Uterus (tissue), 4 donors: Measurements from ENCODE around the gene CD151. TPM values are rescaled to one million over a fixed set of nuclear protein-coding genes. Genes with fewer than 3 reads are reported as not detected.

Experiments
- DNase-seq, 2 donors: peaks; one replicate each; pipeline ENCODE4 v3.0.0-alpha.2; 2019 to 2020
- H3K27ac ChIP-seq, 2 donors: fragments of 200-600 bp; sonication (generic); 1 replicate in 1 of 2; 2 replicates in 1 of 2; pipeline ENCODE4 v1.5.1; 2016 to 2018
- H3K27me3 ChIP-seq, 2 donors: fragments of 200-600 bp; sonication (generic); one replicate each; pipeline ENCODE4 v1.5.1; 2018 to 2019; ENCODE audit warnings: control low read depth in 1 of 2
- H3K36me3 ChIP-seq, 2 donors: fragments of 200-600 bp; sonication (generic); one replicate each; pipeline ENCODE4 v1.5.1; 2019; ENCODE audit warnings: control low read depth in 1 of 2
- H3K4me1 ChIP-seq, 2 donors: fragments of 200-600 bp; sonication (generic); one replicate each; pipeline ENCODE4 v1.5.1; 2018 to 2019; ENCODE audit warnings: control low read depth in 1 of 2
- H3K4me3 ChIP-seq, 2 donors: fragments of 200-600 bp; sonication (generic); 1 replicate in 1 of 2; 2 replicates in 1 of 2; pipeline ENCODE4 v1.5.1; 2018 to 2019; ENCODE audit warnings: mild to moderate bottlenecking in 1 of 2
- H3K9me3 ChIP-seq, 2 donors: fragments of 200-600 bp; sonication (generic); one replicate each; pipeline ENCODE4 v1.5.1; 2019; ENCODE audit warnings: control low read depth in 1 of 2
- POLR2A ChIP-seq, 2 donors: fragments of 450-650 bp; IDR thresholded peaks; one replicate each; pipeline ENCODE4 v1.6.1; 2016; ENCODE audit warnings: antibody characterized with exemption in 2 of 2, mild to moderate bottlenecking in 1 of 2, moderate library complexity in 1 of 2
- intact Hi-C: fragments of 100-400 bp; cut with DNase I; formaldehyde crosslinking; loops from one replicate; pipeline ENCODE4 v1.15.1; 2023; ENCODE audit warnings: low total_unique reads
- total RNA-seq, 4 donors: library from RNA; depleted of rRNA in 3 of 4; stranded (reverse); fragments of >200 nt in 3 of 4; gene quantifications; one replicate each; pipeline versions ENCODE4 v1.1.0 to v1.2.4, GENCODE V29; 2014 to 2023
- TF ChIP-seq, protein P1 (sequence below), 4 experiments: fragments of 200-600 bp in 2 of 4; fragments of 450-650 bp in 2 of 4; sonication (generic) in 2 of 4; IDR thresholded peaks; one replicate each; pipeline ENCODE4 v1.5.1; 2016 to 2019; ENCODE audit warnings: antibody characterized with exemption in 4 of 4, mild to moderate bottlenecking in 2 of 4, moderate library complexity in 1 of 4
- donor health status: DM: yes; HTN: yes; CAD: no.

The CD151 gene
- total RNA-seq, 4 donors from 2014 or later: 76.8 to 382 (median 259) TPM

GRCh38 chr11:838441-839279, 5.9 kb downstream of the CD151 start:
- intact Hi-C loops: no loop called here
- Histone ChIP-seq H3K27me3 (no peaks in the 10 kb centered on the region), H3K36me3 (no peaks in the 10 kb centered on the region), H3K9me3 (no peaks in the 10 kb centered on the region), H3K27ac (no peak overlapping the region), H3K4me3 (no peak overlapping the region), H3K4me1 (peaks cover 7 to 30% of the 10 kb centered on the region in 2 donors)
- TF ChIP-seq POLR2A (IDR thresholded peaks at IDR 0.05): no peak
- TF ChIP-seq, protein P1, sequence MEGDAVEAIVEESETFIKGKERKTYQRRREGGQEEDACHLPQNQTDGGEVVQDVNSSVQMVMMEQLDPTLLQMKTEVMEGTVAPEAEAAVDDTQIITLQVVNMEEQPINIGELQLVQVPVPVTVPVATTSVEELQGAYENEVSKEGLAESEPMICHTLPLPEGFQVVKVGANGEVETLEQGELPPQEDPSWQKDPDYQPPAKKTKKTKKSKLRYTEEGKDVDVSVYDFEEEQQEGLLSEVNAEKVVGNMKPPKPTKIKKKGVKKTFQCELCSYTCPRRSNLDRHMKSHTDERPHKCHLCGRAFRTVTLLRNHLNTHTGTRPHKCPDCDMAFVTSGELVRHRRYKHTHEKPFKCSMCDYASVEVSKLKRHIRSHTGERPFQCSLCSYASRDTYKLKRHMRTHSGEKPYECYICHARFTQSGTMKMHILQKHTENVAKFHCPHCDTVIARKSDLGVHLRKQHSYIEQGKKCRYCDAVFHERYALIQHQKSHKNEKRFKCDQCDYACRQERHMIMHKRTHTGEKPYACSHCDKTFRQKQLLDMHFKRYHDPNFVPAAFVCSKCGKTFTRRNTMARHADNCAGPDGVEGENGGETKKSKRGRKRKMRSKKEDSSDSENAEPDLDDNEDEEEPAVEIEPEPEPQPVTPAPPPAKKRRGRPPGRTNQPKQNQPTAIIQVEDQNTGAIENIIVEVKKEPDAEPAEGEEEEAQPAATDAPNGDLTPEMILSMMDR (IDR thresholded peaks at IDR 0.05): no peak
- no peak for DNase-seq

DNA sequence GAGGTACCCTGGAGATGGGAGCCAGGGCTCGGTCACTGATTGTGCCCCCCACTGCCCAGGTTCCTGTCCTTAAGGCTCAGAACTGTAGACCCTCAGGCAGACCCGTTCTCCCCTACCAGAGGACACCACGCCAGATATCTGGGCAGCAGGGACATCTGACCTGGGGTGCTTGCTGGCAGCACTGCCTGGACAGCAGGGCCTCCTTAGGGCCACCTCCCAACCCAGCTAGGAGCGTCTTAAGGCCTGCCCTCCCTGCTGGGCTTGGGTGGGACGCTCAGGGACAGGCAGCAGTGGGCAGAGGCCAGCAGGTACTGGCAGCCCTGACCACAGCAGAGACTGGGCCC, 6.5 kb downstream of the CD151 start:
- no peak for DNase-seq
- Histone ChIP-seq H3K36me3 (no peaks in the 10 kb centered on the region), H3K9me3 (no peaks in the 10 kb centered on the region), H3K4me1 (peaks cover 7 to 24% of the 10 kb centered on the region in 2 donors), H3K27ac (no peak overlapping the region), H3K27me3 (no peaks in the 10 kb centered on the region), H3K4me3 (no peak overlapping the region)
- TF ChIP-seq, protein P1 (IDR thresholded peaks at IDR 0.05): no peak
- no peak for TF ChIP-seq POLR2A (IDR thresholded peaks at IDR 0.05)
- intact Hi-C loops: no loop called here

GRCh38 chr11:839875-840617, 7.3 kb downstream of the CD151 start:
- Histone ChIP-seq H3K27ac (no peak overlapping the region), H3K27me3 (no peaks in the 10 kb centered on the region), H3K4me3 (no peak overlapping the region), H3K9me3 (no peaks in the 10 kb centered on the region), H3K36me3 (no peaks in the 10 kb centered on the region), H3K4me1 (peaks cover 7 to 19% of the 10 kb centered on the region in 2 donors)
- TF ChIP-seq, protein P1 (IDR thresholded peaks at IDR 0.05): no peak
- TF ChIP-seq POLR2A (IDR thresholded peaks at IDR 0.05): no peak
- no peak for DNase-seq
- intact Hi-C loops: no loop called here

- peak overlapping the region; percentile 71 to 99 for H3K4me3 ChIP-seq
- DNase-seq: no peak
- H3K9me3 ChIP-seq: no peaks in the 10 kb centered on the region
- no peaks in the 10 kb centered on the region for H3K27me3 ChIP-seq
- TF ChIP-seq POLR2A (IDR thresholded peaks at IDR 0.05): no peak
- intact Hi-C loops: no loop called here
- no peaks in the 10 kb centered on the region for H3K36me3 ChIP-seq
- peaks cover 7 to 25% of the 10 kb centered on the region in 2 donors for H3K4me1 ChIP-seq
- peak overlapping the region; percentile 95 to 97 for H3K27ac ChIP-seq
Observed at GRCh38 chr11:841981-842369, 9.2 kb downstream of the CD151 start.

DNA sequence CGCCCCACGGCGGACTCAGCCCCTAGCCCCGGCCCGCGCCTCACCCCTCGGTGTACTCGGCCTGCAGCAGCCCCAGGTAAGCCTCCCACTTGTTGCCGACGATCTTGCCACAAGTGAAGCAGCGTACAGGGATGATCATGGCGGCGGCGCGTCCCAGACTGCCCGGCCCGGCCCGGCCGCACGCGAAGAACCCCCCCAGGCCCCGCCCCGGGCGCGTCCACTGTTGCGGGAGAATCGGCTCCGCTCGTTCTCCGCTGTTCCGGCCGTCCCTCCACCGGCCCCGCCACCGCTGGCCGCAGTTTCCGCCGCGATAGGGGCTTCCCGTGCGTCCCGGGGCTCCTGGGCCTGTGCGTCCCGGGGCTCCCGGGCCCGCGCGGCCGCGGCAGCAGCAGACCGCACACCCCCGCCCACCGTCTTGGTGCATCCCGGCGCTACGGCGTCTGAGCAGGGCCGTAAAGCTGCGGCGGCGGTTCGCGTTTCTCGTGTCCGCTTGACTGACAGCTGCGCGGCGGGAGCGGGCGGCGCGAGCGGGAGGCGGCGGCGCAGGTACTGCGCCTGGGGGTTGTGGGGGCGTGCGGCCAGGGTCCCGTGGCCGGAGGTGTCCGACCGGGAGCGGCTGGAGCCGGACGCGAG, 9.7 kb downstream of the CD151 start, which contains the start of the genes POLR2L and TSPAN4:
Gene POLR2L, minus strand, starts transcription at position 160 of the 633 bp plus-strand sequence. Its CDS starts 21 bp downstream, at position 139.
Gene TSPAN4, plus strand, starts transcription at position 483 of the 633 bp plus-strand sequence. CDS start 7,453 bp downstream, outside the sequence.
- TF ChIP-seq POLR2A (IDR thresholded peaks at IDR 0.05): peak; percentile 86
- TF ChIP-seq, protein P1 (IDR thresholded peaks at IDR 0.05): peak in 2 of 4 experiments; percentile 47 to 48
- Histone ChIP-seq H3K9me3 (no peaks in the 10 kb centered on the region), H3K4me1 (peaks cover 7 to 25% of the 10 kb centered on the region in 2 donors), H3K36me3 (no peaks in the 10 kb centered on the region), H3K27ac (peak within 1 kb of the TSS; percentile 95 to 97), H3K4me3 (peak within 1 kb of the TSS; percentile 71 to 99), H3K27me3 (no peaks in the 10 kb centered on the region)
- intact Hi-C loops: no loop called here
- peak; percentile 86 to 90 for DNase-seq
